ENCODE measurements around the gene CEP164. TPM values are rescaled to one million over a fixed set of nuclear protein-coding genes. Genes with fewer than 3 reads are reported as not detected.

CEP164 gene
- total and polyA plus RNA-seq, 10 of the 15 experiments (the other 5 are each of a cell fraction or from before 2014, with no cell fraction given) = 4.2 to 31.2 (median 20.2) TPM

- in situ Hi-C loops (cut with MboI) (loop anchor here (5.0 to 25.0 kb wide), 2 partner anchors 196 to 636 kb away; no protein-coding TSS in a partner anchor), intact Hi-C loops (cut with micrococcal nuclease; ENCODE audit: unreplicated experiment) (loop anchor here (1.0 to 5.0 kb wide), 3 partner anchors 53 to 381 kb away; no protein-coding TSS in a partner anchor)
- ChIA-PET POLR2A (interaction anchor here (0.8 to 1.6 kb wide), 2 partner anchors 99 to 391 kb away, joined by 3 to 6 read pairs; partner anchors contain the start of gene CEP164), RAD21 (ENCODE audit: unreplicated experiment) (interaction anchor here (0.6 to 6.7 kb wide), 42 partner anchors 14 to 692 kb away, joined by 3 to 75 read pairs (median 4); no protein-coding TSS in a partner anchor), SMC1A (ENCODE audit: uncharacterized antibody, unreplicated experiment) (interaction anchor here (0.5 to 4.3 kb wide), 38 partner anchors 10 to 627 kb away, joined by 3 to 36 read pairs (median 4); no protein-coding TSS in a partner anchor), CTCF (interaction anchor here (0.6 to 6.8 kb wide), 89 partner anchors 9 to 630 kb away, joined by 3 to 156 read pairs (median 5); partner anchors contain the start of genes BACE1, CEP164 and FXYD2)
- H3K4me3 ChIP-seq = no peak overlapping the region
- 11% methylated on average over 17 of the region's 17 CpGs for WGBS (ENCODE audit: insufficient coverage, insufficient replicate concordance, low lambda C conversion rate, missing lambda C conversion rate)
- H3K79me2 ChIP-seq (ENCODE audit: control insufficient read depth, insufficient read depth, low read length) = no peaks in the 10 kb centered on the region
- H3K4me1 ChIP-seq (ENCODE audit: control insufficient read depth, insufficient read depth, low read length) = no peaks in the 10 kb centered on the region
- DNase-seq (ENCODE audit: low read depth, low spot score) = no peak
- H3K36me3 ChIP-seq (ENCODE audit: control insufficient read depth in 2 of 2, insufficient read depth in 2 of 2, low read length in 1 of 2) = no peaks in the 10 kb centered on the region
- peak; percentile 83 for ATAC-seq
- no peak overlapping the region for H3K9ac ChIP-seq (ENCODE audit: control insufficient read depth, insufficient read depth, low read length)
- no peak overlapping the region for H3K27ac ChIP-seq (ENCODE audit: control insufficient read depth, insufficient read depth)
- H4K20me1 ChIP-seq (ENCODE audit: control insufficient read depth, insufficient read depth) = no peaks in the 10 kb centered on the region
- BruUV-seq (replicated peaks) = no TSS peak
- TF ChIP-seq CREB1 (IDR thresholded peaks at IDR 0.05; ENCODE audit: low read depth) = no peak
- TF ChIP-seq SP1 (IDR thresholded peaks at IDR 0.05; ENCODE audit: low read depth, low read length) = peak; percentile 13
- TF ChIP-seq POU2F2 (IDR thresholded peaks at IDR 0.05; ENCODE audit: borderline replicate concordance, low read depth, low read length) = 0 out of 3 replicates have a peak, but pooled peaks have one; percentile 26
- TF ChIP-seq CHD2 (IDR thresholded peaks at IDR 0.05; ENCODE audit: borderline replicate concordance, low read depth, low read length) = 0 out of 2 replicates have a peak, but pooled peaks have one; percentile 18
- TF ChIP-seq ZNF24 (IDR thresholded peaks at IDR 0.05) = no peak
- TF ChIP-seq TCF12 (IDR thresholded peaks at IDR 0.05; ENCODE audit: low read depth, low read length) = 0 out of 2 replicates have a peak, but pooled peaks have one; percentile 53
- 0 out of 2 replicates have a peak, but pooled peaks have one; percentile 53 for TF ChIP-seq YY1 (IDR thresholded peaks at IDR 0.05; ENCODE audit: low read depth, low read length)
- peak; percentile 88 for TF ChIP-seq SMC3 (IDR thresholded peaks at IDR 0.05; ENCODE audit: borderline replicate concordance, low read length)
- TF ChIP-seq RB1 (IDR thresholded peaks at IDR 0.05; ENCODE audit: borderline replicate concordance) = 0 out of 2 replicates have a peak, but pooled peaks have one; percentile 43
- peak; percentile 95 for TF ChIP-seq RAD21 (IDR thresholded peaks at IDR 0.05; ENCODE audit: insufficient read depth, low read depth, low read length)
- TF ChIP-seq, protein P1, sequence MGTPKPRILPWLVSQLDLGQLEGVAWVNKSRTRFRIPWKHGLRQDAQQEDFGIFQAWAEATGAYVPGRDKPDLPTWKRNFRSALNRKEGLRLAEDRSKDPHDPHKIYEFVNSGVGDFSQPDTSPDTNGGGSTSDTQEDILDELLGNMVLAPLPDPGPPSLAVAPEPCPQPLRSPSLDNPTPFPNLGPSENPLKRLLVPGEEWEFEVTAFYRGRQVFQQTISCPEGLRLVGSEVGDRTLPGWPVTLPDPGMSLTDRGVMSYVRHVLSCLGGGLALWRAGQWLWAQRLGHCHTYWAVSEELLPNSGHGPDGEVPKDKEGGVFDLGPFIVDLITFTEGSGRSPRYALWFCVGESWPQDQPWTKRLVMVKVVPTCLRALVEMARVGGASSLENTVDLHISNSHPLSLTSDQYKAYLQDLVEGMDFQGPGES (IDR thresholded peaks at IDR 0.05) = no peak
- TF ChIP-seq RBBP5 (conservative IDR thresholded peaks at IDR 0.05) = no peak
- no peak for TF ChIP-seq ESRRA (IDR thresholded peaks at IDR 0.05; ENCODE audit: low read length)
- TF ChIP-seq, protein P2, sequence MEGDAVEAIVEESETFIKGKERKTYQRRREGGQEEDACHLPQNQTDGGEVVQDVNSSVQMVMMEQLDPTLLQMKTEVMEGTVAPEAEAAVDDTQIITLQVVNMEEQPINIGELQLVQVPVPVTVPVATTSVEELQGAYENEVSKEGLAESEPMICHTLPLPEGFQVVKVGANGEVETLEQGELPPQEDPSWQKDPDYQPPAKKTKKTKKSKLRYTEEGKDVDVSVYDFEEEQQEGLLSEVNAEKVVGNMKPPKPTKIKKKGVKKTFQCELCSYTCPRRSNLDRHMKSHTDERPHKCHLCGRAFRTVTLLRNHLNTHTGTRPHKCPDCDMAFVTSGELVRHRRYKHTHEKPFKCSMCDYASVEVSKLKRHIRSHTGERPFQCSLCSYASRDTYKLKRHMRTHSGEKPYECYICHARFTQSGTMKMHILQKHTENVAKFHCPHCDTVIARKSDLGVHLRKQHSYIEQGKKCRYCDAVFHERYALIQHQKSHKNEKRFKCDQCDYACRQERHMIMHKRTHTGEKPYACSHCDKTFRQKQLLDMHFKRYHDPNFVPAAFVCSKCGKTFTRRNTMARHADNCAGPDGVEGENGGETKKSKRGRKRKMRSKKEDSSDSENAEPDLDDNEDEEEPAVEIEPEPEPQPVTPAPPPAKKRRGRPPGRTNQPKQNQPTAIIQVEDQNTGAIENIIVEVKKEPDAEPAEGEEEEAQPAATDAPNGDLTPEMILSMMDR (IDR thresholded peaks at IDR 0.05 in 2 of 3, conservative IDR thresholded peaks at IDR 0.05 in 1 of 3; ENCODE audit: control insufficient read depth in 2 of 3, extremely low read depth in 1 of 3, insufficient read depth in 1 of 3, low read depth in 3 of 3, low read length in 3 of 3) = peak; percentile 96 to 100 (median 98)
- FAIRE-seq = peak; percentile 72
- no peaks in the 10 kb centered on the region for H3K9me3 ChIP-seq (replicated peaks; ENCODE audit: control insufficient read depth, insufficient read depth, low read length)
- H3K27me3 ChIP-seq (replicated peaks in 1 of 2; ENCODE audit: control insufficient read depth in 2 of 2, insufficient read depth in 2 of 2, low read length in 1 of 2) = no peaks in the 10 kb centered on the region
- H2AFZ ChIP-seq (ENCODE audit: control insufficient read depth, low read depth, low read length) = no peak overlapping the region
- no peak overlapping the region for H3K4me2 ChIP-seq (ENCODE audit: control insufficient read depth, insufficient read depth)
Observed at GRCh38 chr11:117426297-117426685, 98.6 kb downstream of the CEP164 start.

Measured in GM12878 (cell line).